TTC549 (cell line): ENCODE measurements around the gene CENPW.

Experiments
- FAIRE-seq: peaks from 2 replicates; lab custom pipeline; 2012; peaks lifted over from hg19 to GRCh38; lab: Jason Lieb, UNC

CENPW gene

GRCh38 chr6:126374372-126374771, 34.5 kb downstream of the CENPW start:
- no peak for FAIRE-seq

- no peak for FAIRE-seq
These were observed 36.8 kb downstream of the CENPW start for GRCh38 chr6:126376682-126377081.

- FAIRE-seq, result no peak
These were observed 37.8 kb downstream of the CENPW start for GRCh38 chr6:126377594-126378153.

GRCh38 chr6:126380072-126380583, 40.2 kb downstream of the CENPW start:
- FAIRE-seq, result no peak

- no peak for FAIRE-seq
These were observed 41.6 kb downstream of the CENPW start for GRCh38 chr6:126381498-126381897.

- no peak for FAIRE-seq
These were observed 43.3 kb downstream of the CENPW start for GRCh38 chr6:126383203-126383602.

- FAIRE-seq, result no peak
These were observed 45.6 kb downstream of the CENPW start for GRCh38 chr6:126385536-126385935.

- no peak for FAIRE-seq
These were observed 48.2 kb downstream of the CENPW start for GRCh38 chr6:126388104-126388598.

- FAIRE-seq, result no peak
These were observed 56.2 kb downstream of the CENPW start for GRCh38 chr6:126396131-126396530.
